ENCODE measurements around the gene KRTAP10-11.
"Not testable (repeated sequence)": the region's sequence is repeated elsewhere in the genome, so short reads cannot be mapped to it uniquely, and the experiment has no call there.

KRTAP10-11 gene, protein sequence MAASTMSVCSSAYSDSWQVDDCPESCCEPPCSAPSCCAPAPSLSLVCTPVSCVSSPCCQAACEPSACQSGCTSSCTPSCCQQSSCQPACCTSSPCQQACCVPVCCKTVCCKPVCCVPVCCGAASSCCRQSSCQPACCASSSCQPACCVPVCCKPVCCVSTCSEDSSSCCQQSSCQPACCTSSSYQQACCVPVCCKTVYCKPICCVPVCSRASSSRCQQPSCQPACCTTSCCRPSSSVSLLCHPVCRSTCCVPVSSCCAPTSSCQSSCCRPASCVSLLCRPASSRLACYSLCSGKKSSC

DNA sequence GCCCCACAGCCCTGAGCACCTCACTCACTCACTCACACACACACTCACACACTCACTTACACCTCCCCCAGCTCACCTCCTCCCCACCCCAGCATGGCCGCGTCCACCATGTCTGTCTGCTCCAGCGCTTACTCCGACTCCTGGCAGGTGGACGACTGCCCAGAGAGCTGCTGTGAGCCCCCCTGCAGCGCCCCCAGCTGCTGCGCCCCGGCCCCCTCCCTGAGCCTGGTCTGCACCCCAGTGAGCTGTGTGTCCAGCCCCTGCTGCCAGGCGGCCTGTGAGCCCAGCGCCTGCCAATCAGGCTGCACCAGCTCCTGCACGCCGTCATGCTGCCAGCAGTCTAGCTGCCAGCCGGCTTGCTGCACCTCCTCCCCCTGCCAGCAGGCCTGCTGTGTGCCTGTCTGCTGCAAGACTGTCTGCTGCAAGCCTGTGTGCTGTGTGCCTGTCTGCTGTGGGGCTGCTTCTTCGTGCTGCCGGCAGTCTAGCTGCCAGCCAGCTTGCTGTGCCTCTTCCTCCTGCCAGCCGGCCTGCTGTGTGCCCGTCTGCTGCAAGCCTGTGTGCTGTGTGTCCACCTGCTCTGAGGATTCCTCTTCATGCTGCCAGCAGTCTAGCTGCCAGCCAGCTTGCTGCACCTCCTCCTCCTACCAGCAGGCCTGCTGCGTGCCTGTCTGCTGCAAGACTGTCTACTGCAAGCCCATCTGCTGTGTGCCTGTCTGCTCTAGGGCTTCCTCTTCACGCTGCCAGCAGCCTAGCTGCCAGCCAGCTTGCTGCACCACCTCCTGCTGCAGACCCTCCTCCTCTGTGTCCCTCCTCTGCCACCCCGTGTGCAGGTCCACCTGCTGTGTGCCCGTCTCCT lies at the start of gene KRTAP10-11:
Gene KRTAP10-11 (plus strand): TSS at position 49 of the 856 bp plus-strand sequence. CDS start 45 bp downstream, at position 94.
- H3K9me3 ChIP-seq (ENCODE audit: insufficient read depth, low read depth, low read length) = peaks cover 12% of the 10 kb centered on the region; the same call in 1 of the 2 replicates
- not testable (repeated sequence) for H3K27me3 ChIP-seq (ENCODE audit: insufficient read depth, low read length); H3K36me3 ChIP-seq (ENCODE audit: insufficient read depth, low read depth, low read length); H3K4me1 ChIP-seq (ENCODE audit: insufficient read depth, low read length); H3K9ac ChIP-seq (ENCODE audit: low read depth, low read length); H3K4me3 ChIP-seq (ENCODE audit: low read length); H3K27ac ChIP-seq (ENCODE audit: low read length)

DNA sequence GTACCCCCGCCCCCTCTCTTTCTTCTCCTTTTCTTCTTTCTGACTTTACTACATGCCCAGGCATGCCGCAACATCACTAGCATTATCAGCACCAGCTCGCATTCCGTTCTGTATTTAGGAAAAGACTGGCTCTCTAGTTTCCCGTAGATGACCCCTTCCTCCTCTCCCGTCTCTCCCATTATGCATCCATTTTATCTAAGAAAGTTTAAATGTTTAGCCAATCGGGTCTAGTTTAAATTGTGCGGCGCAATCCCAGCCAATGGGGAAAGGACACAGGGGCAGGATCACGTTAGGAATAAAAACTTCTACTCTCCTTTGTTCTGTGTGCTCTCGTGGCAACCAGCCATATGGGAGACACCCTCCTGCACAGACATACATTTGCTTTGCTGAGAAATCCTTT lies 48.2 kb upstream of the KRTAP10-11 start:
- H3K36me3 ChIP-seq (ENCODE audit: insufficient read depth, low read depth, low read length) = no peaks in the 10 kb centered on the region
- H3K4me1 ChIP-seq (ENCODE audit: insufficient read depth, low read length) = peaks cover 9% of the 10 kb centered on the region; the same call in 1 of the 2 replicates
- no peak overlapping the region for H3K27ac ChIP-seq (ENCODE audit: low read length)
- no peaks in the 10 kb centered on the region for H3K27me3 ChIP-seq (ENCODE audit: insufficient read depth, low read length)
- no peaks in the 10 kb centered on the region for H3K9me3 ChIP-seq (ENCODE audit: insufficient read depth, low read depth, low read length)
- H3K4me3 ChIP-seq (ENCODE audit: low read length) = no peak overlapping the region
- peak overlapping the region; percentile 1; the same call in 1 of the 2 replicates for H3K9ac ChIP-seq (ENCODE audit: low read depth, low read length)

DNA sequence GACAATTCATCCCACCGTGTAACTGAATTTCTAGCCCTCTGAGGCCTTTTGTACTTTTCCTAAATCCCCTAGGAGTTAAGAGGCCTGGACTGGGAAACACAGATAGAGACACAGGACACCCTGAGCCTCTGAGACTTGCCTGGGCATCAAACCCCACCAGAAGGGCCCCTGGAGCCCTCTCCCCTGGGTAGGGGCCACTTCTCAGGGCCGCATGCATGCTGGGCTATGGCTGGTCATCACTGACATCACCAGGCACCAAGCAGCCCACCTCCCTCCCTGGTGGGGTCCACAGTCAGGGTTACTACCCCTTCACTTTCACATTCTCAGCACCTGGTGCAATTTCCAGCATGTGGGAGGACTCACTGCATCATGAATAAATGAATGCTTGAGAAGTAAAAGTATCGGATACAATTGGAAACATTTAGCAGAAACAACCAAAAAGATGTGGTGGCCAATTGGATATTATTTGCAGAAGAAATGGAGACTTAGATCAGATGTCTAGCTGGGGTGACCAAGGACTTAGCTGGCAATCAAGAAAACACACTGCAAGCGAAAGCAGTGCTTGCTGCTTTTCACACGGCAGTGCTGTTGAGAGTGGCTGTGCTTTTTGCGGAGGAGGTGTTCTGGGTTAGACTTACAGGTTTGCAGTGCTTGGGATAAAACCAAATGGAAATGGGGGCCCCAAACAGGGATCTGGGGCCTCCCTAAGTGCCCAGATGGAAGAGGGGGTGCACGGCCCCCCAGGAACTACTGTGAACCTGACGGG lies 46.8 kb upstream of the KRTAP10-11 start:
- Histone ChIP-seq H3K27me3 (ENCODE audit: insufficient read depth, low read length) (no peaks in the 10 kb centered on the region), H3K27ac (ENCODE audit: low read length) (no peak overlapping the region), H3K4me1 (ENCODE audit: insufficient read depth, low read length) (peaks cover 5% of the 10 kb centered on the region; the same call in 1 of the 2 replicates), H3K9me3 (ENCODE audit: insufficient read depth, low read depth, low read length) (peaks cover 2% of the 10 kb centered on the region; the same call in 1 of the 2 replicates), H3K36me3 (ENCODE audit: insufficient read depth, low read depth, low read length) (no peaks in the 10 kb centered on the region), H3K9ac (ENCODE audit: low read depth, low read length) (no peak overlapping the region), H3K4me3 (ENCODE audit: low read length) (no peak overlapping the region)

DNA sequence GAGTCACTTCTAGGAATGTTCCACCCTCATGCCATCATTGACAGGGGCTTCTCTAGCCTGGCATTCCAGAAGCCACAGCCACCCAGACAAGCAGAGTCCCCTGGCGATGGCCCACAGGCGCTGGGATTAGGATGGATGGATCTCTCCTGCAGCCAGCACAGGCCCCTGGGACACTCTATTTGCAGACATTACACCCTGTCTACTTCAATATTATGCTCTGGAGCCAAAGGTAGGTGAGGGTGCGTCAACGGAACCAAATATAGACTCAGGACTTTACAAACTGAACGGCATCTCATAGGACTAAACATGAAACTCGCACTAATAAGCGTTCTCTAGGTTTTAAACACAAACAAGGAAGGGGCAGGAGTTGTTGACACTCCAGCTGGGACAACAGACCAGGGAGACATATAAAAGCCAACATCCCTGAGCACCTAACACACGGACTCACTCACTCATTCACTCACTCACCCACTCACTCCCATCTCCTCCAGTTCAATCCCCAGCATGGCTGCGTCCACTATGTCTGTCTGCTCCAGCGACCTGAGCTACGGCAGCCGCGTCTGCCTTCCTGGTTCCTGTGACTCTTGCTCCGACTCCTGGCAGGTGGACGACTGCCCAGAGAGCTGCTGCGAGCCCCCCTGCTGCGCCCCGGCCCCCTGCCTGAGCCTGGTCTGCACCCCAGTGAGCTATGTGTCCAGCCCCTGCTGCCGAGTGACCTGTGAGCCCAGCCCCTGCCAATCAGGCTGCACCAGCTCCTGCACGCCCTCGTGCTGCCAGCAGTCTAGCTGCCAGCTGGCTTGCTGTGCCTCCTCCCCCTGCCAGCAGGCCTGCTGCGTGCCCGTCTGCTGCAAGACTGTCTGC lies 45.9 kb upstream of the KRTAP10-11 start, which contains the start of gene KRTAP10-7:
Gene KRTAP10-7 (plus strand): TSS at position 480 of the 861 bp plus-strand sequence. CDS start 25 bp downstream, at position 505.
- not testable (repeated sequence) for H3K9me3 ChIP-seq (ENCODE audit: insufficient read depth, low read depth, low read length); H3K27ac ChIP-seq (ENCODE audit: low read length); H3K4me1 ChIP-seq (ENCODE audit: insufficient read depth, low read length)

DNA sequence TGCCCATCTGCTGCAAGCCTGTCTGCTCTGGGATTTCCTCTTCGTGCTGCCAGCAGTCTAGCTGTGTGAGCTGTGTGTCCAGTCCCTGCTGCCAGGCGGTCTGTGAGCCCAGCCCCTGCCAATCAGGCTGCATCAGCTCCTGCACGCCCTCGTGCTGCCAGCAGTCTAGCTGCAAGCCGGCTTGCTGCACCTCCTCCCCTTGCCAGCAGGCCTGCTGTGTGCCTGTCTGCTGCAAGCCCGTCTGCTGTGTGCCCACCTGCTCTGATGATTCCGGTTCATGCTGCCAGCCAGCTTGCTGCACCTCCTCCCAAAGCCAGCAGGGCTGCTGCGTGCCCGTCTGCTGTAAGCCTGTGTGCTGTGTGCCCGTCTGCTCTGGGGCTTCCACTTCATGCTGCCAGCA lies 45.1 kb upstream of the KRTAP10-11 start:
- H3K36me3 ChIP-seq (ENCODE audit: insufficient read depth, low read depth, low read length); H3K9me3 ChIP-seq (ENCODE audit: insufficient read depth, low read depth, low read length); H3K4me1 ChIP-seq (ENCODE audit: insufficient read depth, low read length); H3K27me3 ChIP-seq (ENCODE audit: insufficient read depth, low read length); H3K27ac ChIP-seq (ENCODE audit: low read length); H3K9ac ChIP-seq (ENCODE audit: low read depth, low read length); H3K4me3 ChIP-seq (ENCODE audit: low read length): not testable (repeated sequence)

More for the DNA sequence above, 45.9 kb upstream of the KRTAP10-11 start, which contains the start of gene KRTAP10-7:
- not testable (repeated sequence) for H3K9ac ChIP-seq (ENCODE audit: low read depth, low read length); H3K36me3 ChIP-seq (ENCODE audit: insufficient read depth, low read depth, low read length); H3K4me3 ChIP-seq (ENCODE audit: low read length); H3K27me3 ChIP-seq (ENCODE audit: insufficient read depth, low read length)

DNA sequence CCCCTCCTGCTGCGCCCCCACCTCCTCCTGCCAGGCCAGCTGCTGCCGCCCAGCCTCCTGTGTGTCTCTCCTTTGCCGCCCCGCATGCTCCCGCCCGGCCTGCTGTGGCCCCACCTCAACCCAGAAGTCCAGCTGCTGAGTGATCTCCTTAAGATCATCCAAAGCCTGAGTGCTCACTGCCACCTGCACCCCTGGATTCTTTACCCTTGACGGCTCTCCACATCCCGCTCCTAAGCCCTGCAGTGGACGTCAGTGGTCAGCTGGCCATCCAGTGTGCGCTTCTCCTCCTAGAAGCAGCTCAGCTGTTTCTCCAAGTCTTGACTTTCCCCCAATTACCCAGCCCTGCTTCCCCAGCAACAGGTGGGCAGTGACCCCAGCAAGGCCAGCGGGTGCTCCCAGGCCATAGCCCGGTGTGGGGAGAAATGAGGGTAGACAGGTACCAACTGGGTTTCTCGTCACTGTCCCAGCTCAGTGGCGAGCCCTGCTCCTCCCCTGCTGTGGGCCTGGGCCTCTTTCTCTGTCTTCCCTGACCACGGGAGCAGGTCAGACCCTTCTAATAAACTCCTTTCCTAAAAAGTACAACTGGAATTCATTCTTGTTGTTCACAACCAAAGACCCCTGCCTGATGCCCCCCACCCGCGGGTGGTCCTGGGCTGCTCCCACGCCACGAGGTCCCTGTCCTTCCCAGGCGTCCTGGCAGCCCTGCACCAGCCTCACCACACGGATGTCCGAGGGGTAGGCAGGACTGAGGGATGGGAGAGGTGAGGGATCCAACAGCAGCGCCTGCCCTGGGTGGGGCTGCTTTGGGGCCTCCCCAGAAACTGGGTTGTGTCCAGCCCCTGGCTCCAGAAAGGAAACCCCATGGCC lies 44.4 kb upstream of the KRTAP10-11 start:
- H3K9ac ChIP-seq (ENCODE audit: low read depth, low read length) = no peak overlapping the region

DNA sequence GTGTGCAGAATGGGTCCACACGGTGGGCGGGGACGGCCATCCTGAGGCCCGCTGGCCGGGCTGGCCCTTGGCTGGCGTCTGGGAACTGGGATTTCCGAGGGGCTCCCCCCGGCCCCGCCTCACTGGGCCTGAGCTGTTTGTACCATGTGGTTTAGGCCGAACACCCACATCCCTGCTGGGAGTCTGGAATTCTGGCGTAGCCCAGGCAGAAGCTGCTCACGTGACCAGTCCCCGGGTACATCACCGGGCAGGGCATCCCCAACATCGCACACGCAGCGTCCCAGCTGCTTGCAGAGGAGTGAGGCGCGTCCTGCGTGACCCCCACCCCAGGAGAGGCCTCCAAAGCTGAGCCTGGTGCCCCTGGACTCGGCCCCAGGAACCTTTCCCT lies 43.8 kb upstream of the KRTAP10-11 start:
- Histone ChIP-seq H3K9me3 (ENCODE audit: insufficient read depth, low read depth, low read length) (peaks cover 4% of the 10 kb centered on the region; the same call in 1 of the 2 replicates), H3K4me1 (ENCODE audit: insufficient read depth, low read length) (peaks cover 5% of the 10 kb centered on the region; the same call in 1 of the 2 replicates), H3K27me3 (ENCODE audit: insufficient read depth, low read length) (no peaks in the 10 kb centered on the region), H3K27ac (ENCODE audit: low read length) (no peak overlapping the region), H3K4me3 (ENCODE audit: low read length) (no peak overlapping the region), H3K36me3 (ENCODE audit: insufficient read depth, low read depth, low read length) (no peaks in the 10 kb centered on the region), H3K9ac (ENCODE audit: low read depth, low read length) (no peak overlapping the region)

More for the DNA sequence above, 44.4 kb upstream of the KRTAP10-11 start:
- Histone ChIP-seq H3K4me3 (ENCODE audit: low read length) (no peak overlapping the region), H3K36me3 (ENCODE audit: insufficient read depth, low read depth, low read length) (no peaks in the 10 kb centered on the region), H3K4me1 (ENCODE audit: insufficient read depth, low read length) (peaks cover 5% of the 10 kb centered on the region; the same call in 1 of the 2 replicates), H3K27me3 (ENCODE audit: insufficient read depth, low read length) (no peaks in the 10 kb centered on the region), H3K9me3 (ENCODE audit: insufficient read depth, low read depth, low read length) (peaks cover 4% of the 10 kb centered on the region; the same call in 1 of the 2 replicates), H3K27ac (ENCODE audit: low read length) (no peak overlapping the region)

DNA sequence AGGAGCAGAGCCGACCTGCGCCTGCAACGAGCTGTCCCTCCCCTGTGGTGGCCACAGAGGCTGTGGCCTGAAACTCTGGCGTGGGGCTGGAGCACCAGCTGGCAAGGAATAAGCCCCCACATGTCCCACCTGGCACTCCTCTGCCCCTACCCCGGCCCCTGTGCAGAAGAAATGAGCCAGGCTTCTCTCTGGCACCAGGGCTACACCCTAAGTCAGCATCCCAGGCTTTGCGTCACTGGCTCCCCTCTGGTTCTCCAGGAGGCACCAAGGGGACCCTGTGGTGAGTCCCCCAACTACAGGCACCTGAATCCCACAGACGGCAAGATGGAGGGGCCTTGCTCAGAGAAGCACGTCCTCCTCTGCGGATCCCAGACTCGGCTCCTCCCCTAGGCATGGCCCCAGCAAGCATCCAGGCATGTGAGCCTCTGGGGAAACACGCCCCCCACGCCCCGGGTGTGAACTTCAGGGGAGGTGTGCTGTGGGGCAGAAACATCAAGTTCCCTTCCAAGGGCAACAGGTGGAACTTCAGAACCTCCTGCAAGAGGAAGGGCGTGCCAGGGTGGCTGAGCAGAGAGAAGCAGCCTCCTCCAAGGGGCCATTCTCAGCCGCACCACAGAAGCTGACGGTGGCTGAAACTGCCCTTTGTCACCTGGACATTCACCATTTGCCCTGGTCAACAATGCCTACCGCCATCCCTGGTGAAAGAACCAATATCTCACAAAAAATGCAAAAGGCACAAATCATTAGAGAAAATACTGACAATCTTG lies 42.9 kb upstream of the KRTAP10-11 start:
- no peak overlapping the region for H3K4me3 ChIP-seq (ENCODE audit: low read length)
- H3K27ac ChIP-seq (ENCODE audit: low read length) = no peak overlapping the region
- no peak overlapping the region for H3K9ac ChIP-seq (ENCODE audit: low read depth, low read length)
- peaks cover 4% of the 10 kb centered on the region; the same call in 1 of the 2 replicates for H3K9me3 ChIP-seq (ENCODE audit: insufficient read depth, low read depth, low read length)
- H3K27me3 ChIP-seq (ENCODE audit: insufficient read depth, low read length) = no peaks in the 10 kb centered on the region
- no peaks in the 10 kb centered on the region for H3K36me3 ChIP-seq (ENCODE audit: insufficient read depth, low read depth, low read length)
- peaks cover 4% of the 10 kb centered on the region; the same call in 1 of the 2 replicates for H3K4me1 ChIP-seq (ENCODE audit: insufficient read depth, low read length)

DNA sequence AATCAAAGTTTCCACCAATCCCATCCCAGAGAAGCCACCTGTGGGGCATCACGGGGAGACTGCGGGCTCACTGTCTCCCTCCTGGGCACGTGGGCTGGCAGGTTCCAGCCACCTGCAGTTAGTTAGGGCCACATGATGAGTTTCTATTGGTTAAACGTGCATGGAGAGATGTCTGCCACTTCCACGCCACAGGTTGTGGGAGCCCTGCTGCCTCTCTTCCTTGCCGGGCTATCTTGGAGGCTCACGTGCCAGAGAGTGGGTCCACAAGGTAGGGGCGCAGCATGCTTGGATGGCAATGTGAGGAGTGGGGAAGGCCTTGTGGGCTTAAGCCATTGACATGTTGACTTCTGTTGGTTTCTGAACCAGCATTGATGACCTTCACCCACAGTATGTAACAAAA lies 42.3 kb upstream of the KRTAP10-11 start:
- Histone ChIP-seq H3K4me3 (ENCODE audit: low read length) (no peak overlapping the region), H3K4me1 (ENCODE audit: insufficient read depth, low read length) (no peaks in the 10 kb centered on the region), H3K9ac (ENCODE audit: low read depth, low read length) (no peak overlapping the region), H3K27ac (ENCODE audit: low read length) (no peak overlapping the region), H3K36me3 (ENCODE audit: insufficient read depth, low read depth, low read length) (no peaks in the 10 kb centered on the region), H3K9me3 (ENCODE audit: insufficient read depth, low read depth, low read length) (peaks cover 4% of the 10 kb centered on the region; the same call in 1 of the 2 replicates), H3K27me3 (ENCODE audit: insufficient read depth, low read length) (no peaks in the 10 kb centered on the region)
